GM18867 (cell line): Measurements from ENCODE around the gene NEK11.

Experiments
- ATAC-seq: cut with Tn5 transposase; IDR thresholded peaks from one replicate; pipeline ENCODE4 v1.9.1; 2021; ENCODE audit warnings: mild to moderate bottlenecking, moderate library complexity; ENCODE audit not compliant: unreplicated experiment

Gene NEK11

DNA sequence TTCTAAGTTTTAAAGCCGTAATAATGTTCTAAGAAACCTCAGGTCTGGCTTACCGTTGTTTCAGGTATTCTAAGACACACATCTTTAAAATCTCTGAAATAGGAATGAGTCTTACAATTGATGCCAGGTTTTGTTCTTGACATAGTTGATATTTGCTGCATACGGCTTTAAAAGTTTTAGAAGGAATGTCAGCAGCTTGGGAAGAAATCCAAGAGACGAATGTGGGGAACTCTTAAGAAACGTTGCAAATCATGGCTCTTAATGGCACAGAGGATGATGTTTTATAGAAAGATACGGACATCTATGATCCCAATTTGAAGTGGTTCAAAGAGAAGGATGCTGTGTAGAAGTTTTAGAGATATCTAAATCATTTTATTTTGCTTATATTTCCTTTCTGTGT, 366.4 kb downstream of the NEK11 start:
- no peak for ATAC-seq

DNA sequence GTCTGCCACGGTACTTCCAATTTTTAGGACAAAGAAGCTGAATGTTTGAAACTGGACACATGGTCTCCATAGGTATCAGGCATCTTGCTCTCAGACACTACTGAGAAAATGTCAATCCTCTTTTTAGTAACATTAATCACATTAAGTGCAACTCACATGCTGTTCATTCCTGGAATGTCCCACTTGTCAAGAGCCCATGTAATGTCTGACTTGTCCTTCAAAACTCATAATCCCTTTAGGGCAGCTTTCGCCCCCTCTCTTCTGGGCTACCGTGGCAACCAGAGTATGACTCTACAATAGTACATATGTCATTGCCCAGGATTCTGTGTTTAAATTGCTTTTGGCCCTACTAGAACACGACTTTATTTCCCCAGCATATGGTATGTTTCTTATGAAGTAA, 367.2 kb downstream of the NEK11 start:
- ATAC-seq, result no peak

DNA sequence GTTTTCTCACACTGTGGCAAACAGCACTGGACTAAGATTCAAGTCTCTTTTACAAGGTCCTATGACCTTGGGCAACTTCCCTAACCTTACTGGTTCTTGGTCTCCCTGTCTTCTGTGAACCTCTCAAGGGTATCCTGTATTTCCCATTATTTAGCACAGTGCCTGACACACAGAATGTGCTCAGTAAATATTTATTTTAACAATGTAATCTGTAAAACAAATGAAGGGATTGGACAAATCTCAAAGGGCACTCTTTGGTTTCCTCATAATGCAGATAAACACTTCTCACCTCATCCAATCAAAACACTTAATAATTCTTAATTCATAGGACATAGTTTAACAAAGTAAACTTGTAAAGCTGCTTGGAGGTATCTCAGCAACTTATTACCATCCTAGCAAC, 367.7 kb downstream of the NEK11 start:
- ATAC-seq, result no peak

DNA sequence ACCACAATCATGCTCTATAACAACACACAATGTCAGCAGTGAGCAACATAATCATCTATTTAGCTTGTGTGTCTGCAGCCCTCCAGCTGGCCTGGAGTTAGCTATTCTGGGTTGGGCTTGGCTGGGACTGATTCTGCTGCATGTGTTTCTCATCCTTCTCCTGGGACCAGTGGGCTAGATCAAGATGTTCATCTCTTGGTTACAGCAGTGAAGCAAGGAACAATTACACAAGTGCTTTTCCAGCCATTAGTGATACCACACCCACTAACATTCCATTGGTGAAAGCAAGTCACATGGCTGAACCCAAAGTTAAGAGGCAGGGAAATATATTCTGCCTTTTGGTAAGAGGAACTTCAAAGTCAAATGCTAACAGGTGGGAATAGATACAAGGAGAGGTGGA, 369.5 kb downstream of the NEK11 start:
- ATAC-seq, result no peak

DNA sequence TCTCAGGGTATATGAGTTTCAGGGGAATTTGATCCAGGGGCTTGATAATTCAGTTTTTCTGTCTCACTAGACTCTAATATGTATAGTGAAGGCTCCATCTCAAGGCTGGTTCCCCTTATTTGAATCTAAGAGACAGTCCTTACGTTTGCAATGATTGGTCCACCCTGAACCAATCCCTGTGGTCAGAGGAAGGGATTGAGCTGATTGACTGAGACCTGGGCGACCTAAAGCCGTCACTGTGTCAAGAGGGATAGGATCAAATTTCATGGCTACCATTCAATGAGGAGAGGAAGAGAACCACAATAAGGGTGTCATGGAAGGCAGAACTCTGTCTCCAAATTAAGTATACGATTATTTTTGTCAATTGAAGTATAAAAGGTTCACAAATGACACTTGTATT, 371.2 kb downstream of the NEK11 start:
- ATAC-seq, result no peak
